Type B pancreatic cell (in vitro differentiated cells): ENCODE results near the gene PEX10. TPM values are rescaled to one million over a fixed set of nuclear protein-coding genes. Genes with fewer than 3 reads are reported as not detected.

Experiments used
- DNase-seq: peaks from one replicate; pipeline ENCODE4 v3.0.0; 2021; ENCODE audit warnings: mixed read lengths; ENCODE audit not compliant: unreplicated experiment; ENCODE audit errors: extremely low spot score
- H3K27ac Mint-ChIP-seq: 2 replicates; pipeline ENCODE4 v1.8.0; 2021; ENCODE audit warnings: mild to moderate bottlenecking, mixed read lengths
- H3K27me3 Mint-ChIP-seq: 2 replicates; pipeline ENCODE4 v1.8.0; 2021; ENCODE audit warnings: mixed read lengths
- H3K36me3 Mint-ChIP-seq: 2 replicates; pipeline ENCODE4 v1.8.0; 2021; ENCODE audit warnings: mixed read lengths
- H3K4me1 Mint-ChIP-seq: one replicate; pipeline ENCODE4 v1.8.0; 2021; ENCODE audit warnings: mixed read lengths; ENCODE audit not compliant: unreplicated experiment
- H3K4me3 Mint-ChIP-seq: 2 replicates; pipeline ENCODE4 v1.8.0; 2021; ENCODE audit warnings: mild to moderate bottlenecking, mixed read lengths
- H3K9me3 Mint-ChIP-seq: 2 replicates; pipeline ENCODE4 v1.8.0; 2021; ENCODE audit warnings: mixed read lengths
- total RNA-seq: library from RNA; stranded (reverse); gene quantifications from 2 replicates; pipeline ENCODE4 v1.2.1, GENCODE V29; 2021; ENCODE audit warnings: low replicate concordance
- TF ChIP-seq, protein P1 (sequence below): fragments of 200-600 bp; sonication (generic); conservative IDR thresholded peaks from 2 replicates; pipeline ENCODE4 v1.5.0; 2021; ENCODE audit warnings: antibody characterized with exemption, mild to moderate bottlenecking

Gene PEX10
- total RNA-seq, 1 donor from 2014 or later, result 27.3 TPM

DNA sequence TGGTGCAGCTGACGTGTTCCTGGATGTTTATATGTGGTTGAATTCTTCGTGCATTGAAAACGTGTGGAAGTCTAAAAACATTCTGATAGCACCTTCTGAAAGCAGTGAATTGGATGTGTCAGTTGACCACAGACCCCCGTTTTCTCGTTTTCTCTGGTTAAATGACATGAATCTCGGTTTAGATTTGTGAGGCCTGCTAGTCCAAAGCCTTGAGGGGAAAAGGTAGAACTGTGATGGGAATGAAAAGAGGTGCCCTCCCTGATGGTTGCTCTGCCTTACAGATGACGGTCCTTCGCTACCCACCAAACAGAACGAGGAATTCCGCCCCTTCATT lies 11.8 kb downstream of the PEX10 start:
- DNase-seq, result no peak
- Mint-ChIP-seq H3K9me3 (no peaks in the 10 kb centered on the region), H3K4me1 (peaks cover 6% of the 10 kb centered on the region), H3K36me3 (peaks cover 12% of the 10 kb centered on the region), H3K27me3 (no peaks in the 10 kb centered on the region), H3K27ac (no peak overlapping the region), H3K4me3 (no peak overlapping the region)
- TF ChIP-seq, protein P1, sequence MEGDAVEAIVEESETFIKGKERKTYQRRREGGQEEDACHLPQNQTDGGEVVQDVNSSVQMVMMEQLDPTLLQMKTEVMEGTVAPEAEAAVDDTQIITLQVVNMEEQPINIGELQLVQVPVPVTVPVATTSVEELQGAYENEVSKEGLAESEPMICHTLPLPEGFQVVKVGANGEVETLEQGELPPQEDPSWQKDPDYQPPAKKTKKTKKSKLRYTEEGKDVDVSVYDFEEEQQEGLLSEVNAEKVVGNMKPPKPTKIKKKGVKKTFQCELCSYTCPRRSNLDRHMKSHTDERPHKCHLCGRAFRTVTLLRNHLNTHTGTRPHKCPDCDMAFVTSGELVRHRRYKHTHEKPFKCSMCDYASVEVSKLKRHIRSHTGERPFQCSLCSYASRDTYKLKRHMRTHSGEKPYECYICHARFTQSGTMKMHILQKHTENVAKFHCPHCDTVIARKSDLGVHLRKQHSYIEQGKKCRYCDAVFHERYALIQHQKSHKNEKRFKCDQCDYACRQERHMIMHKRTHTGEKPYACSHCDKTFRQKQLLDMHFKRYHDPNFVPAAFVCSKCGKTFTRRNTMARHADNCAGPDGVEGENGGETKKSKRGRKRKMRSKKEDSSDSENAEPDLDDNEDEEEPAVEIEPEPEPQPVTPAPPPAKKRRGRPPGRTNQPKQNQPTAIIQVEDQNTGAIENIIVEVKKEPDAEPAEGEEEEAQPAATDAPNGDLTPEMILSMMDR, result no peak

DNA sequence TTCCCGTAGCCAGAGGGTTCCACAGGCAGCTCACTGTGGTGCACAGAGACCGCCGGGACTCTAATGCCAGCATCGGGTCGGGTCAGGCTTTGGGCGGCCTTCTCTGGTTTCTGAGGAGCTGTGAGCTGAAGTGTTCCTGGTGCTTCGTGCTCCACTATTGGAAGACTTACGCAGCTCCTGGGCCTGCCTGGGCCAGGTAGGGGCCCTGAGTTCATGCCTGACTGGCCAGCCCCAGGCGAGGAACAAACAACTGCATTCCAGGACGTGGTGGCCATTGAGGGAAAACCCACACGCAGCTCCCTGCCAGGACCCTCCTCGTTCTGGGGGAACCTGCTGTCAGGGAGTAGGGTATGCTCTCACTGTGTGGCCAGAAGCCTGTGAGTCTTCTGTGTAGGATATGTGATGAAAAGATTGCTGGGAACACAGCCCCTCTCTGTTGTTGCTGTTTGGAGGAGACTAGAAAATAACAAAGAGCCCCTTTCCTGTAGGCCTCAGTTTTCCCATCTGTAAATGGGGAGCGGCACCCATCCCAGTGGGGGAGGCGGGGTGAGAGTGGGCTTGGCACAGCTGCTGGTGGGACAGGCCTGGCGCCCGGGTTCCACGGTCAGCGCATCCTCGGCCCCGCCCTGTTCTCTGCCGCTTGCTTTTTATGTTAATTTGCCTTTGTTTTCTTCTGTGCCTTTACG lies 12.3 kb downstream of the PEX10 start:
- Mint-ChIP-seq H3K4me1 (peaks cover 7% of the 10 kb centered on the region), H3K9me3 (no peaks in the 10 kb centered on the region), H3K27ac (no peak overlapping the region), H3K4me3 (no peak overlapping the region), H3K27me3 (no peaks in the 10 kb centered on the region), H3K36me3 (peaks cover 12% of the 10 kb centered on the region)
- TF ChIP-seq, protein P1, result no peak
- no peak for DNase-seq

DNA sequence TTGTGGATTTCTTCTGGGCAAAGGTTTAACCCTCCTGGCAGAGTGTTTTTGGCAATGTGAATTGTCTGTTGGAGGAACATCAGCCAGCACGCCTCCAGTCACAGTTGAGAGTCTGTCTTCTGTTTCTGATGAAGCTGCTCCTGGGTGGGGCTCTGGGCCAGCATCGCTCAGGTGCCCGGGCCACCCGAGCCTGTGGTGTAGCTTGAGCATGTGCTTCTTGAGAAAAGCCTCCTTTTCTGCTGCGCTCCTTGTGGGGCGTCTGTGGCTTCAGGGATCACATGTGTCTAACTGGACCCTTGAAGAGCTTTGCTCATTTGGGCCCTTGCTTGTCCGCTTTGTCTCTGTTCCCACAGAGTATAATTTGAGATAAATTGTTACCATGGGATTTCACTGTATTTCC lies 13.5 kb downstream of the PEX10 start:
- TF ChIP-seq, protein P1, result no peak
- Mint-ChIP-seq H3K4me1 (peaks cover 9% of the 10 kb centered on the region), H3K27me3 (no peaks in the 10 kb centered on the region), H3K9me3 (no peaks in the 10 kb centered on the region), H3K27ac (peak overlapping the region; percentile 76), H3K4me3 (no peak overlapping the region), H3K36me3 (peaks cover 12% of the 10 kb centered on the region)
- no peak for DNase-seq

DNA sequence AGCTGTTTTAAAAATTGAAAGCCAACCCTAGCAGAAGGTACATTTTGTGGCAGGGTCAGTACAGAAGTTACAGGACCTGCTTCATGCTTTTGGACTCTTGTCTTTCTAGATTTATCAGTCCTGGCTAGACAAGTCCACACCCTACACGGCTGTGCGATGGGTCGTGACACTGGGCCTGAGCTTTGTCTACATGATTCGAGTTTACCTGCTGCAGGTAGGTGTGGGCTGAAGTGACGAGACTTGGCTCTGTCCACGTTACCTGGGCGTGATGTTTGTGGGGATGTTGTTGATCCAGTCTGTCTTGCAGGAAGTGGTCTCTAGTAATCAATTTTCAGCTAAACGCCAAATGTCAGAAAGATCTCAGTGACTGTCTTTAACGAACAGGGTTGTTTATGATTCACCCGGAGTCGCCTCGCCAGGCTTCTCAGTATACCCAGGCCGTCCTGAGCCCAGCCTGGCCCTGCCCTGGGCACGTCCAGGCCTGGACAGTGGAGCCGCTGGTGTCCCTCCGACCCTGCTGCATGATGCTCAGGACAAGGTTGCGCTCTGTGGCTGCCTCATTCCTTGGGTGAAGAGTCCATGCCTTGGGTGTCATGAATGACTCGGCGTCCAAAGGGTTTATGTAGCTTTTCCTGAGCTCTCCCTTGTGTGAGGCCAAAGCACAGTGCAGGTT lies 15.2 kb downstream of the PEX10 start:
- Mint-ChIP-seq H3K9me3 (no peaks in the 10 kb centered on the region), H3K27me3 (no peaks in the 10 kb centered on the region), H3K4me1 (peaks cover 21% of the 10 kb centered on the region), H3K4me3 (peak overlapping the region; percentile 77), H3K36me3 (peaks cover 13% of the 10 kb centered on the region), H3K27ac (peak overlapping the region; percentile 99)
- TF ChIP-seq, protein P1, result no peak
- DNase-seq, result no peak

DNA sequence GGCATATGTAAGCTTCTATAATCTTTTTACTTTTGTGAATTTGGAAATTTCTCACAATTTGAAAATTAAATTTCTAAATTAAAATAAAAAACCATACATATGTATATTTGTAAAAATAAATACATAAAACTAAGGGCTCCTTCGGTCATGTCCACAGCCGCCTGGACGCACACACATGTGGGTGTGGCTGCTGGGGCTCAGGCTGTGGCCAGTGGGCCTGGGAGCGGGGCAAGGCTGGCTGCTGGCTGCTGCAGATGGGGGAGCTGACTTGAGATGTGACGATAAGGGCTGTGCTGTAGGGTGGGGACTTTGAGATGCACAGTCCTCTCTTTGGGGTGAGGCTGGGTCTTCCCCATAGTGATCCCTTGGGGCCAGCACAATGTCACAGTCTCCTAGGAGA lies 15.9 kb downstream of the PEX10 start:
- Mint-ChIP-seq H3K27ac (peak overlapping the region; percentile 99), H3K4me3 (peak overlapping the region; percentile 77), H3K27me3 (no peaks in the 10 kb centered on the region), H3K9me3 (no peaks in the 10 kb centered on the region), H3K4me1 (peaks cover 21% of the 10 kb centered on the region), H3K36me3 (peaks cover 13% of the 10 kb centered on the region)
- no peak for DNase-seq
- TF ChIP-seq, protein P1, result no peak
